Measurements from ENCODE around the gene NAMPT.
"Not testable (repeated sequence)": the region's sequence is repeated elsewhere in the genome, so short reads cannot be mapped to it uniquely, and the experiment has no call there.

Gene NAMPT

GRCh38 chr7:106304568-106304967 is 19.8 kb upstream of the NAMPT start:
- no CpG with 5 or more reads among the region's 2 CpGs for WGBS (ENCODE audit: extremely low coverage, insufficient coverage, insufficient read length)
- Histone ChIP-seq H2BK120ac (ENCODE audit: insufficient read depth, low read length, poor library complexity) (no peak overlapping the region), H3K27ac (ENCODE audit: low read depth, low read length) (no peak overlapping the region), H2AK5ac (ENCODE audit: low read length) (no peak overlapping the region), H2AFZ (ENCODE audit: insufficient read depth, low read length, poor library complexity) (no peak overlapping the region), H3K36me3 (ENCODE audit: control insufficient read depth in 1 of 2, insufficient read depth in 2 of 2, low read length in 2 of 2) (no peaks in the 10 kb centered on the region), H3K9me3 (ENCODE audit: insufficient read depth, low read depth, low read length) (no peaks in the 10 kb centered on the region), H3K4me3 (ENCODE audit: low read depth, low read length) (no peak overlapping the region), H3K79me2 (ENCODE audit: control insufficient read depth, insufficient read depth, low read length, poor library complexity) (no peaks in the 10 kb centered on the region), H4K8ac (ENCODE audit: low read depth, low read length) (no peak overlapping the region), H3K79me1 (ENCODE audit: low read length) (no peaks in the 10 kb centered on the region), H2BK12ac (ENCODE audit: low read length) (no peak overlapping the region), H3K4me1 (ENCODE audit: control insufficient read depth in 1 of 2, insufficient read depth in 2 of 2, low read length in 2 of 2) (peaks cover 0 to 5% of the 10 kb centered on the region in 2 experiments), H4K12ac (ENCODE audit: low read depth, low read length) (no peak overlapping the region), H2BK5ac (ENCODE audit: low read depth, low read length, poor library complexity) (no peak overlapping the region), H3K23ac (ENCODE audit: low read length) (no peak overlapping the region), H4K91ac (ENCODE audit: low read depth, low read length) (no peak overlapping the region), H3K27me3 (ENCODE audit: insufficient read depth, low read length) (no peaks in the 10 kb centered on the region), H3K14ac (ENCODE audit: low read length) (no peak overlapping the region), H3K4ac (ENCODE audit: low read depth, low read length) (no peak overlapping the region), H3K4me2 (ENCODE audit: low read length) (no peak overlapping the region), H3K18ac (ENCODE audit: low read length) (no peak overlapping the region), H3K9ac (ENCODE audit: low read length) (no peak overlapping the region)
- no peak for DNase-seq

DNA sequence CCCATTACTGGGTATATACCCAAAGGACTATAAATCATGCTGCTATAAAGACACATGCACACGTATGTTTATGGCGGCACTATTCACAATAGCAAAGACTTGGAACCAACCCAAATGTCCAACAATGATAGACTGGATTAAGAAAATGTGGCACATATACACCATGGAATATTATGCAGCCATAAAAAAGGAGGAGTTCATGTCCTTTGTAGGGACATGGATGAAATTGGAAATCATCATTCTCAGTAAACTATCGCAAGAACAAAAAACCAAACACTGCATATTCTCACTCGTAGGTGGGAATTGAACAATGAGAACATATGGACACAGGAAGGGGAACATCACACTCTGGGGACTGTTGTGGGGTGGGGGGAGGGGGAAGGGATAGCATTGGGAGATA is 13.8 kb upstream of the NAMPT start:
- H3K14ac ChIP-seq (ENCODE audit: low read length); H2AFZ ChIP-seq (ENCODE audit: insufficient read depth, low read length, poor library complexity); H2AK5ac ChIP-seq (ENCODE audit: low read length); H2BK120ac ChIP-seq (ENCODE audit: insufficient read depth, low read length, poor library complexity); H3K4me3 ChIP-seq (ENCODE audit: low read depth, low read length); H3K4me2 ChIP-seq (ENCODE audit: low read length); H3K79me2 ChIP-seq (ENCODE audit: control insufficient read depth, insufficient read depth, low read length, poor library complexity); H4K8ac ChIP-seq (ENCODE audit: low read depth, low read length); H3K9me3 ChIP-seq (ENCODE audit: insufficient read depth, low read depth, low read length); H3K36me3 ChIP-seq (ENCODE audit: control insufficient read depth in 1 of 2, insufficient read depth in 2 of 2, low read length in 2 of 2); H2BK5ac ChIP-seq (ENCODE audit: low read depth, low read length, poor library complexity); H3K9ac ChIP-seq (ENCODE audit: low read length); H3K4ac ChIP-seq (ENCODE audit: low read depth, low read length); H3K27ac ChIP-seq (ENCODE audit: low read depth, low read length); H4K91ac ChIP-seq (ENCODE audit: low read depth, low read length); DNase-seq; H3K79me1 ChIP-seq (ENCODE audit: low read length); H3K18ac ChIP-seq (ENCODE audit: low read length); H3K23ac ChIP-seq (ENCODE audit: low read length); H2BK12ac ChIP-seq (ENCODE audit: low read length); H4K12ac ChIP-seq (ENCODE audit: low read depth, low read length); H3K27me3 ChIP-seq (ENCODE audit: insufficient read depth, low read length); H3K4me1 ChIP-seq (ENCODE audit: control insufficient read depth in 1 of 2, insufficient read depth in 2 of 2, low read length in 2 of 2): not testable (repeated sequence)
- WGBS (ENCODE audit: extremely low coverage, insufficient coverage, insufficient read length): no CpG with 5 or more reads among the region's 4 CpGs

- H2BK5ac ChIP-seq (ENCODE audit: low read depth, low read length, poor library complexity); H3K79me2 ChIP-seq (ENCODE audit: control insufficient read depth, insufficient read depth, low read length, poor library complexity); H3K4ac ChIP-seq (ENCODE audit: low read depth, low read length); H3K9ac ChIP-seq (ENCODE audit: low read length); H2BK120ac ChIP-seq (ENCODE audit: insufficient read depth, low read length, poor library complexity); H3K18ac ChIP-seq (ENCODE audit: low read length); H3K14ac ChIP-seq (ENCODE audit: low read length); H2BK12ac ChIP-seq (ENCODE audit: low read length); H3K4me1 ChIP-seq (ENCODE audit: control insufficient read depth in 1 of 2, insufficient read depth in 2 of 2, low read length in 2 of 2); DNase-seq; H3K36me3 ChIP-seq (ENCODE audit: control insufficient read depth in 1 of 2, insufficient read depth in 2 of 2, low read length in 2 of 2); H3K9me3 ChIP-seq (ENCODE audit: insufficient read depth, low read depth, low read length); H4K91ac ChIP-seq (ENCODE audit: low read depth, low read length); H3K79me1 ChIP-seq (ENCODE audit: low read length); H2AK5ac ChIP-seq (ENCODE audit: low read length); H4K12ac ChIP-seq (ENCODE audit: low read depth, low read length); H2AFZ ChIP-seq (ENCODE audit: insufficient read depth, low read length, poor library complexity); H3K23ac ChIP-seq (ENCODE audit: low read length); H4K8ac ChIP-seq (ENCODE audit: low read depth, low read length); H3K4me2 ChIP-seq (ENCODE audit: low read length); H3K27me3 ChIP-seq (ENCODE audit: insufficient read depth, low read length); H3K4me3 ChIP-seq (ENCODE audit: low read depth, low read length); H3K27ac ChIP-seq (ENCODE audit: low read depth, low read length): not testable (repeated sequence)
- no CpG with 5 or more reads among the region's 4 CpGs for WGBS (ENCODE audit: extremely low coverage, insufficient coverage, insufficient read length)
Measured at GRCh38 chr7:106298155-106298554, 13.4 kb upstream of the NAMPT start.

DNA sequence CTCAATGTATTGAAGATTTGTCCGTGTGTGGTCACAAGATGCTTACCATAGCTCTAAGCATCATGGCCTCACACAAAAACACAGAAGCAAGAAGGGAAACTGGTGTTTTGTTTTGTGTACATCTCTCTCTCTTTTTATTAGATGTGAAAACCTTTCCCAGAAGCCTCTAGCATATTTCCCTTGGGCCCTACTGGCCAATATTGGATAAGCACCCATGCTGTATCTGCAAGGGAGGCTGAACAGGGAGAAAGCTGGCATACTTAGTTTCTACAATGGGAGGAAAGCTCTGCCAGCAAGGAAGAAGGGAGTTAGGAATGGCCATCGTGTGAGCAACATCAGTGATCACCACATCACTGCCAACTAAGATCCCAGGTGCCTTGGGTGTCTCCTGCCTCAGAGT is 9.6 kb upstream of the NAMPT start:
- Histone ChIP-seq H2BK5ac (ENCODE audit: low read depth, low read length, poor library complexity) (no peak overlapping the region), H3K18ac (ENCODE audit: low read length) (no peak overlapping the region), H3K36me3 (ENCODE audit: control insufficient read depth in 1 of 2, insufficient read depth in 2 of 2, low read length in 2 of 2) (no peaks in the 10 kb centered on the region), H3K9me3 (ENCODE audit: insufficient read depth, low read depth, low read length) (no peaks in the 10 kb centered on the region), H3K9ac (ENCODE audit: low read length) (no peak overlapping the region), H2BK12ac (ENCODE audit: low read length) (no peak overlapping the region), H4K91ac (ENCODE audit: low read depth, low read length) (no peak overlapping the region), H3K27ac (ENCODE audit: low read depth, low read length) (no peak overlapping the region), H3K27me3 (ENCODE audit: insufficient read depth, low read length) (no peaks in the 10 kb centered on the region), H3K23ac (ENCODE audit: low read length) (no peak overlapping the region), H4K12ac (ENCODE audit: low read depth, low read length) (no peak overlapping the region), H3K14ac (ENCODE audit: low read length) (no peak overlapping the region), H3K4me3 (ENCODE audit: low read depth, low read length) (no peak overlapping the region), H4K8ac (ENCODE audit: low read depth, low read length) (no peak overlapping the region), H3K4me2 (ENCODE audit: low read length) (no peak overlapping the region), H3K79me1 (ENCODE audit: low read length) (no peaks in the 10 kb centered on the region), H2AFZ (ENCODE audit: insufficient read depth, low read length, poor library complexity) (no peak overlapping the region), H2BK120ac (ENCODE audit: insufficient read depth, low read length, poor library complexity) (no peak overlapping the region), H3K4ac (ENCODE audit: low read depth, low read length) (no peak overlapping the region), H3K79me2 (ENCODE audit: control insufficient read depth, insufficient read depth, low read length, poor library complexity) (no peaks in the 10 kb centered on the region), H2AK5ac (ENCODE audit: low read length) (no peak overlapping the region), H3K4me1 (ENCODE audit: control insufficient read depth in 1 of 2, insufficient read depth in 2 of 2, low read length in 2 of 2) (peaks cover 0 to 2% of the 10 kb centered on the region in 2 experiments)
- WGBS (ENCODE audit: extremely low coverage, insufficient coverage, insufficient read length): no CpG with 5 or more reads among the region's 2 CpGs
- DNase-seq: peak in 1 of 2 donors; percentile 12
